K562 (cell line): ENCODE data around the gene PACSIN2.

Experiments used
- ERF ChIP-seq: fragments of 450-650 bp; formaldehyde crosslinking; IDR thresholded peaks from 2 replicates; pipeline ENCODE4 v1.4.0; 2020; ENCODE audit warnings: mild to moderate bottlenecking, mixed read lengths
- EZH2 ChIP-seq: IDR thresholded peaks from 2 replicates; pipeline ENCODE4 v1.6.1; 2012; ENCODE audit warnings: low read depth, mild to moderate bottlenecking, inconsistent platforms, low read length, borderline replicate concordance
- HDAC2 ChIP-seq: fragments of 450-650 bp; IDR thresholded peaks from 2 replicates; pipeline ENCODE4 v1.6.1; 2016; ENCODE audit warnings: mild to moderate bottlenecking
- POLR2A ChIP-seq: fragments of 450-650 bp; conservative IDR thresholded peaks from 2 replicates; pipeline ENCODE4 v1.6.1; 2016
- POLR2AphosphoS5 ChIP-seq: IDR thresholded peaks from 2 replicates; pipeline ENCODE4 v1.6.1; 2011; ENCODE audit warnings: mild to moderate bottlenecking, low read depth, low read length, moderate library complexity; ENCODE audit not compliant: control insufficient read depth, insufficient read depth
- RAD51 ChIP-seq: fragments of 450-650 bp; IDR thresholded peaks from 2 replicates; pipeline ENCODE4 v1.7.1; 2016; ENCODE audit warnings: low read depth, mild to moderate bottlenecking, borderline replicate concordance
- RNF2 ChIP-seq: sonication (generic); IDR thresholded peaks from 2 replicates; pipeline ENCODE4 v1.6.1; 2016
- SMAD1 ChIP-seq: fragments of 150-350 bp; IDR thresholded peaks from 2 replicates; pipeline ENCODE4 v1.6.1; 2014; ENCODE audit warnings: low read length, low read depth; ENCODE audit not compliant: partially characterized antibody
- SRSF9 ChIP-seq: fragments of 200-400 bp; formaldehyde crosslinking; IDR thresholded peaks from 2 replicates; pipeline ENCODE4 v1.6.1; 2017; ENCODE audit warnings: low read depth, low read length, borderline replicate concordance
- ZBTB2 ChIP-seq: fragments of 450-650 bp; IDR thresholded peaks from 2 replicates; pipeline ENCODE4 v1.6.1; 2016; ENCODE audit warnings: antibody characterized with exemption
- ZFP30 ChIP-seq: fragments of 250-450 bp; sonication (Bioruptor Pico); IDR thresholded peaks from 2 replicates; pipeline ENCODE4 v1.8.0; 2022; ENCODE audit warnings: moderate library complexity, mild to moderate bottlenecking, inconsistent platforms, borderline replicate concordance
- ZFP36 ChIP-seq: fragments of 150-350 bp; IDR thresholded peaks from 2 replicates; pipeline ENCODE4 v1.6.1; 2018; ENCODE audit warnings: low read length, low read depth; ENCODE audit not compliant: partially characterized antibody
- ZNF143 ChIP-seq: sonication (generic); formaldehyde crosslinking; IDR thresholded peaks from 2 replicates; pipeline ENCODE4 v1.9.0; 2022; ENCODE audit warnings: mild to moderate bottlenecking, missing genetic modification reagents

GRCh38 chr22:42993651-42994275, 21.2 kb downstream of the PACSIN2 start:
- TF ChIP-seq ZFP30 (no peak), RNF2 (no peak), EZH2 (no peak), RAD51 (no peak), HDAC2 (no peak), SMAD1 (no peak), ERF (CRISPR knock-in tag) (no peak), ZBTB2 (no peak), ZNF143 (CRISPR knock-in tag) (no peak), POLR2A (no peak), ZFP36 (no peak), SRSF9 (no peak), POLR2AphosphoS5 (no peak)
